Measurements from ENCODE around the gene STX18. TPM values are rescaled to one million over a fixed set of nuclear protein-coding genes. Genes with fewer than 3 reads are reported as not detected.

STX18 gene
- total RNA-seq, 1 experiment from 2014 or later = 36.5 TPM

- Histone ChIP-seq H3K9me3 (no peaks in the 10 kb centered on the region), H3K4me1 (no peaks in the 10 kb centered on the region), H3K36me3 (ENCODE audit: control insufficient read depth, insufficient read depth, low read length) (no peaks in the 10 kb centered on the region; the same call in 1 of the 2 replicates), H3K27me3 (replicated peaks; ENCODE audit: control insufficient read depth, insufficient read depth, low read length) (no peaks in the 10 kb centered on the region), H3K4me3 (ENCODE audit: low read depth, low read length) (no peak overlapping the region)
- no peak overlapping the region for H3K27ac Mint-ChIP-seq (ENCODE audit: unreplicated experiment)
- H3K27me3 Mint-ChIP-seq (ENCODE audit: insufficient read depth, unreplicated experiment) = no peaks in the 10 kb centered on the region
- no peak overlapping the region for H3K4me3 Mint-ChIP-seq (ENCODE audit: unreplicated experiment)
- peaks cover 21% of the 10 kb centered on the region for H3K36me3 Mint-ChIP-seq (ENCODE audit: insufficient read depth, unreplicated experiment)
- CTCF ChIA-PET = no interaction called here
- DNase-seq = no peak
- TF ChIP-seq CTCF (IDR thresholded peaks at IDR 0.05; ENCODE audit: insufficient read depth in 1 of 2, low read depth in 1 of 2, low read length in 1 of 2, severe bottlenecking in 1 of 2, unreplicated experiment in 1 of 2) = no peak
- peaks cover 9% of the 10 kb centered on the region for H3K4me1 Mint-ChIP-seq (ENCODE audit: low read depth, unreplicated experiment)
- peaks cover 8% of the 10 kb centered on the region for H3K9me3 Mint-ChIP-seq (ENCODE audit: unreplicated experiment)
- POLR2A ChIA-PET = no interaction called here
- intact Hi-C loops (cut with micrococcal nuclease; ENCODE audit: unreplicated experiment) = no loop called here
- no TSS peak for BruUV-seq (replicated peaks)
Observed at GRCh38 chr4:4461178-4461577, 80.7 kb downstream of the STX18 start.

- Mint-ChIP-seq H3K4me1 (ENCODE audit: low read depth, unreplicated experiment) (peaks cover 9% of the 10 kb centered on the region), H3K27ac (ENCODE audit: unreplicated experiment) (no peak overlapping the region), H3K36me3 (ENCODE audit: insufficient read depth, unreplicated experiment) (peaks cover 17% of the 10 kb centered on the region), H3K9me3 (ENCODE audit: unreplicated experiment) (peaks cover 4% of the 10 kb centered on the region), H3K4me3 (ENCODE audit: unreplicated experiment) (no peak overlapping the region), H3K27me3 (ENCODE audit: insufficient read depth, unreplicated experiment) (no peaks in the 10 kb centered on the region)
- H3K4me1 ChIP-seq = no peaks in the 10 kb centered on the region
- BruUV-seq (replicated peaks) = no TSS peak
- intact Hi-C loops (cut with micrococcal nuclease; ENCODE audit: unreplicated experiment) = no loop called here
- H3K4me3 ChIP-seq (ENCODE audit: low read depth, low read length) = no peak overlapping the region
- no peaks in the 10 kb centered on the region for H3K9me3 ChIP-seq
- H3K36me3 ChIP-seq (ENCODE audit: control insufficient read depth, insufficient read depth, low read length) = no peaks in the 10 kb centered on the region; the same call in 1 of the 2 replicates
- ChIA-PET CTCF (no interaction called here), POLR2A (no interaction called here)
- TF ChIP-seq CTCF (IDR thresholded peaks at IDR 0.05; ENCODE audit: insufficient read depth in 1 of 2, low read depth in 1 of 2, low read length in 1 of 2, severe bottlenecking in 1 of 2, unreplicated experiment in 1 of 2) = no peak
- no peak for DNase-seq
- H3K27me3 ChIP-seq (replicated peaks; ENCODE audit: control insufficient read depth, insufficient read depth, low read length) = no peaks in the 10 kb centered on the region
Observed at GRCh38 chr4:4460759-4461158, 81.1 kb downstream of the STX18 start.

GRCh38 chr4:4459181-4459580 is 82.7 kb downstream of the STX18 start:
- H3K4me1 ChIP-seq = no peaks in the 10 kb centered on the region
- POLR2A ChIA-PET = no interaction called here
- no peaks in the 10 kb centered on the region for H3K27me3 Mint-ChIP-seq (ENCODE audit: insufficient read depth, unreplicated experiment)
- H3K36me3 ChIP-seq (ENCODE audit: control insufficient read depth, insufficient read depth, low read length) = no peaks in the 10 kb centered on the region
- no peaks in the 10 kb centered on the region for H3K27me3 ChIP-seq (replicated peaks; ENCODE audit: control insufficient read depth, insufficient read depth, low read length)
- TF ChIP-seq CTCF (IDR thresholded peaks at IDR 0.05; ENCODE audit: insufficient read depth in 1 of 2, low read depth in 1 of 2, low read length in 1 of 2, severe bottlenecking in 1 of 2, unreplicated experiment in 1 of 2) = no peak
- H3K9me3 ChIP-seq = no peaks in the 10 kb centered on the region
- no peak overlapping the region for H3K4me3 Mint-ChIP-seq (ENCODE audit: unreplicated experiment)
- BruUV-seq (replicated peaks) = no TSS peak
- H3K4me3 ChIP-seq (ENCODE audit: low read depth, low read length) = no peak overlapping the region
- intact Hi-C loops (cut with micrococcal nuclease; ENCODE audit: unreplicated experiment) = no loop called here
- peaks cover 5% of the 10 kb centered on the region for H3K36me3 Mint-ChIP-seq (ENCODE audit: insufficient read depth, unreplicated experiment)
- DNase-seq = no peak
- no peak overlapping the region for H3K27ac Mint-ChIP-seq (ENCODE audit: unreplicated experiment)
- CTCF ChIA-PET = no interaction called here
- H3K4me1 Mint-ChIP-seq (ENCODE audit: low read depth, unreplicated experiment) = peaks cover 9% of the 10 kb centered on the region
- no peaks in the 10 kb centered on the region for H3K9me3 Mint-ChIP-seq (ENCODE audit: unreplicated experiment)
